Esophagus squamous epithelium (tissue), 5 donors: ENCODE results near the gene NPNT. TPM values are rescaled to one million over a fixed set of nuclear protein-coding genes. Genes with fewer than 3 reads are reported as not detected.

Experiments used
- DNase-seq: peaks from one replicate; lab custom pipeline; 2025; lab: John Stamatoyannopoulos, UW
- H3K27ac ChIP-seq, 4 donors: fragments of 200-600 bp; sonication (generic); one replicate each; pipeline ENCODE4 v1.5.1; 2016 to 2019; ENCODE audit warnings: mild to moderate bottlenecking in 1 of 4
- H3K27me3 ChIP-seq, 4 donors: fragments of 200-600 bp; sonication (generic); 1 replicate in 3 of 4; 2 replicates in 1 of 4; pipeline versions ENCODE4 v1.5.1 to v1.6.0; 2017 to 2021; ENCODE audit warnings: antibody characterized with exemption in 1 of 4
- H3K36me3 ChIP-seq, 3 donors: fragments of 200-600 bp; sonication (generic); one replicate each; pipeline ENCODE4 v1.5.1; 2016 to 2019
- H3K4me1 ChIP-seq, 3 donors: fragments of 200-600 bp; sonication (generic); one replicate each; pipeline ENCODE4 v1.5.1; 2017 to 2019
- H3K4me3 ChIP-seq, 4 donors: fragments of 200-600 bp; sonication (generic); 1 replicate in 3 of 4; 2 replicates in 1 of 4; pipeline ENCODE4 v1.5.1; 2016 to 2019; ENCODE audit warnings: mild to moderate bottlenecking in 2 of 4, moderate library complexity in 1 of 4
- H3K9me3 ChIP-seq, 3 donors: fragments of 200-600 bp; sonication (generic); one replicate each; pipeline ENCODE4 v1.5.1; 2016 to 2019
- POLR2A ChIP-seq, 4 donors: fragments of 450-650 bp; IDR thresholded peaks; one replicate each; pipeline ENCODE4 v1.6.1; 2017; ENCODE audit warnings: antibody characterized with exemption in 4 of 4, mild to moderate bottlenecking in 4 of 4, moderate library complexity in 3 of 4
- WGBS, 2 donors: methylation state at CpG; one replicate each; pipeline ENCODE4 v1.1.5; 2018; 5-methylcytosine and 5-hydroxymethylcytosine counted together
- intact Hi-C: fragments of 100-400 bp; cut with DNase I; formaldehyde crosslinking; loops from one replicate; pipeline ENCODE4 v1.15.0; 2022
- total RNA-seq, 4 donors: library from RNA; depleted of rRNA; stranded (reverse); fragments of >200 nt; gene quantifications; one replicate each; pipeline ENCODE4 v1.1.0, GENCODE V29; 2016
- TF ChIP-seq, protein P1 (sequence below), 6 experiments: fragments of 450-650 bp in 4 of 6; fragments of 200-600 bp in 2 of 6; sonication (generic) in 2 of 6; IDR thresholded peaks; one replicate each; pipeline ENCODE4 v1.5.1; 2016 to 2019; ENCODE audit warnings: antibody characterized with exemption in 6 of 6, mild to moderate bottlenecking in 4 of 6, moderate library complexity in 4 of 6
- donor health status: DM: yes; HTN: yes; CAD: no.

NPNT gene
- total RNA-seq, 4 donors from 2014 or later, result 7.5 to 17.2 (median 15.7) TPM

DNA sequence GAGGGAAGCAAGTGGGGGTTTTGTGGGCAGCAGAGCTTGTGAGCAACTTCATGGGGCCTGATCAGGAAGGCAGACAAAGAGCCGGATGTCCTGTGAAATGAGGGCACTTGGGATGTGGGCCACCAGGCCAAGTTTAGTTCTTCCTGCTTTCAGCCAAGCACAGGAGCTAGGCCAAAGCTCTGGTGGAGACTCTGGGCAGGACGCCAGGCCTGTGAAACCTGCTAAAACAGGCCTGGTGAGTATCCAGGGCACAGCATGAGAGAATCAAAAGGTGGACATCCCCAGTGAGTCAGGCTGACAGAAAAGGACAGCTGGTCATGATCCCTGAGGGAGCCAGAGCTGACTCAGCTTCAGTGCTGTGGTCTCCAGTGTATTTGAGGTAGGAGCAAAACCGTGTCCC is 95.7 kb downstream of the NPNT start:
- no peak for DNase-seq
- peaks cover 0 to 52% (median 21%) of the 10 kb centered on the region in 3 donors for H3K4me1 ChIP-seq
- TF ChIP-seq, protein P1, sequence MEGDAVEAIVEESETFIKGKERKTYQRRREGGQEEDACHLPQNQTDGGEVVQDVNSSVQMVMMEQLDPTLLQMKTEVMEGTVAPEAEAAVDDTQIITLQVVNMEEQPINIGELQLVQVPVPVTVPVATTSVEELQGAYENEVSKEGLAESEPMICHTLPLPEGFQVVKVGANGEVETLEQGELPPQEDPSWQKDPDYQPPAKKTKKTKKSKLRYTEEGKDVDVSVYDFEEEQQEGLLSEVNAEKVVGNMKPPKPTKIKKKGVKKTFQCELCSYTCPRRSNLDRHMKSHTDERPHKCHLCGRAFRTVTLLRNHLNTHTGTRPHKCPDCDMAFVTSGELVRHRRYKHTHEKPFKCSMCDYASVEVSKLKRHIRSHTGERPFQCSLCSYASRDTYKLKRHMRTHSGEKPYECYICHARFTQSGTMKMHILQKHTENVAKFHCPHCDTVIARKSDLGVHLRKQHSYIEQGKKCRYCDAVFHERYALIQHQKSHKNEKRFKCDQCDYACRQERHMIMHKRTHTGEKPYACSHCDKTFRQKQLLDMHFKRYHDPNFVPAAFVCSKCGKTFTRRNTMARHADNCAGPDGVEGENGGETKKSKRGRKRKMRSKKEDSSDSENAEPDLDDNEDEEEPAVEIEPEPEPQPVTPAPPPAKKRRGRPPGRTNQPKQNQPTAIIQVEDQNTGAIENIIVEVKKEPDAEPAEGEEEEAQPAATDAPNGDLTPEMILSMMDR (IDR thresholded peaks at IDR 0.05), result no peak
- 32 to 42% methylated on average over 2 to 3 of the region's 3 CpGs for WGBS, 2 donors
- intact Hi-C loops, result no loop called here
- H3K4me3 ChIP-seq, result no peak overlapping the region
- H3K27ac ChIP-seq, result peak overlapping the region; percentile 22 to 70 (median 56)
- no peaks in the 10 kb centered on the region for H3K36me3 ChIP-seq
- H3K27me3 ChIP-seq, result no peaks in the 10 kb centered on the region
- H3K9me3 ChIP-seq, result no peaks in the 10 kb centered on the region

DNA sequence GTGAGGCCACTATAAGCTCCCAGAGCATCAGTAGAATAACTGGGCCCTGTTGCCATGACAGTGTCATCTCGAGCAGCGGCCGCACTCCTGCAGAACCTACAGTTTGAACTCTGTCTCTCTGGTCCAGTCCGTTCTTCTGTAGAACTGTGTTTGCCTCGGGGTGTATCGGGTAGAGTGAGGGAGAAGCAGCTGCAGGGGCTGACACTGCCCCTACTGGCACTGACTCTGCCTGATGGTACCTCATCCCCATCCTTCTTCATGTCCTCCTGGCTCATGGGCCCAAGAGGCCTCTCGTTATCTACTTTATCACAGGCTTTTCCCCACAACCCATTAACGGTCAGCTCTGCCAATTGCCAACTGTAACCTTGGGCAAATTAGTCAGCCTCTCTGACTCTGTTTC is 96.5 kb downstream of the NPNT start:
- H3K9me3 ChIP-seq, result no peaks in the 10 kb centered on the region
- 87 to 88% methylated on average over 5 to 8 of the region's 8 CpGs for WGBS, 2 donors
- H3K27ac ChIP-seq, result peak overlapping the region in 2 of 4 donors; percentile 11 to 70
- H3K36me3 ChIP-seq, result no peaks in the 10 kb centered on the region
- H3K4me3 ChIP-seq, result no peak overlapping the region
- H3K4me1 ChIP-seq, result peaks cover 0 to 52% (median 21%) of the 10 kb centered on the region in 3 donors
- H3K27me3 ChIP-seq, result no peaks in the 10 kb centered on the region
- DNase-seq, result no peak
- TF ChIP-seq POLR2A (IDR thresholded peaks at IDR 0.05), result no peak
- TF ChIP-seq, protein P1 (IDR thresholded peaks at IDR 0.05), result no peak
- intact Hi-C loops, result no loop called here

DNA sequence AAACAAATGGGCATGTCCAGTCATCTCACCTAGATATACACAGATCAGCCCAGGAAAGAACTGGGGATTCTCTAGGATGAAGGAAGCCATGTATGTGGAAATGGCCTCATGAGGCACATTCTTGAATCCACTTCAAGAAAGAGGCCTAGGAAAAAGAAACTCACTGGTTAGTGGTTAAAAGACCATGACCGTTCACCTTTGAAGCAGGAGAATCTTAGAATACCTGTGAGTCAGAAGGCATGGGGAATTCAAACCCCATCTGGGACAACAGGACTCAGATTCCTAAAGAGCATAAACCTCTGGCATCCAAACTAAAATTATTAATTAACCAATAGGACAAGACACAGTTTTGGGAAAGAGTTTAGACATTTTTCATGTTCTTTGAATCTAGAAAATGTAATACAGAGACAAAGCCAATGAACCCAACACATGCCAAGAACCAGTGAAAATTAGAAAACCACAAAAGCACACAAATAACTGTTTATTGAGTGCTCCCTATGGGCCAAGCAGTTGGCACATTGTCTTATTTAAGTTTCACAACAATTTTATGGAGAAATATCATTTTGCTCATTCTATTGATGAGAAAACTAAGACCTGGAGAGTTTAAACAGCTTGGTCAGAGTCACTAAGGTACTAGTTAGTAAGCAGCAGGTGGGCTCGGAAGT is 97.5 kb downstream of the NPNT start:
- Histone ChIP-seq H3K4me3 (no peak overlapping the region), H3K27ac (no peak overlapping the region), H3K9me3 (no peaks in the 10 kb centered on the region), H3K27me3 (no peaks in the 10 kb centered on the region), H3K4me1 (peaks cover 0 to 52% (median 21%) of the 10 kb centered on the region in 3 donors), H3K36me3 (no peaks in the 10 kb centered on the region)
- intact Hi-C loops, result no loop called here
- TF ChIP-seq, protein P1 (IDR thresholded peaks at IDR 0.05), result no peak
- no peak for TF ChIP-seq POLR2A (IDR thresholded peaks at IDR 0.05)
- no peak for DNase-seq
- 71 to 87% methylated on average over 2 of the region's 2 CpGs for WGBS, 2 donors

DNA sequence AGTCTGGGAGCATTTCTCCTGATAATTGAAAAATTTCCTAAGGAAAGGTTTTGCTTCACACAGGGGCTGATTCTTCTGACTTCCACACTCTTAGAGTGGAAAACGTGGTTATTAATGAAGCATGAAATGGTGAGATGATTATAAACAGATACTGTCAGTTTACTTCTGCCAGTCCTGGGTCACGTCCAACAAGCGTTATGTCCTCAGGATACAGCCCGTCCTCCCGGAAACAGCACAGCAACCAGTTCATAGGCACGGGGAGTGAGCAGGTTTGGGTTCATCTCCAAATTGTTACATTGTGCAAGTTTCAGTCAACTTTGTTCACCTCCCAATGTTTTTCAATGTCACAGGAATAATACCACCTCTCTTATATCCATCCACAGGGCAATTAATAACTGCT is 98.8 kb downstream of the NPNT start:
- no peak for TF ChIP-seq POLR2A (IDR thresholded peaks at IDR 0.05)
- TF ChIP-seq, protein P1 (IDR thresholded peaks at IDR 0.05), result no peak
- no peak for DNase-seq
- Histone ChIP-seq H3K27me3 (no peaks in the 10 kb centered on the region), H3K36me3 (no peaks in the 10 kb centered on the region), H3K4me3 (no peak overlapping the region), H3K9me3 (no peaks in the 10 kb centered on the region), H3K27ac (no peak overlapping the region), H3K4me1 (peaks cover 0 to 51% (median 21%) of the 10 kb centered on the region in 3 donors)
- WGBS, 2 donors, result 12 to 29% methylated on average over 5 to 6 of the region's 6 CpGs
- intact Hi-C loops, result no loop called here

DNA sequence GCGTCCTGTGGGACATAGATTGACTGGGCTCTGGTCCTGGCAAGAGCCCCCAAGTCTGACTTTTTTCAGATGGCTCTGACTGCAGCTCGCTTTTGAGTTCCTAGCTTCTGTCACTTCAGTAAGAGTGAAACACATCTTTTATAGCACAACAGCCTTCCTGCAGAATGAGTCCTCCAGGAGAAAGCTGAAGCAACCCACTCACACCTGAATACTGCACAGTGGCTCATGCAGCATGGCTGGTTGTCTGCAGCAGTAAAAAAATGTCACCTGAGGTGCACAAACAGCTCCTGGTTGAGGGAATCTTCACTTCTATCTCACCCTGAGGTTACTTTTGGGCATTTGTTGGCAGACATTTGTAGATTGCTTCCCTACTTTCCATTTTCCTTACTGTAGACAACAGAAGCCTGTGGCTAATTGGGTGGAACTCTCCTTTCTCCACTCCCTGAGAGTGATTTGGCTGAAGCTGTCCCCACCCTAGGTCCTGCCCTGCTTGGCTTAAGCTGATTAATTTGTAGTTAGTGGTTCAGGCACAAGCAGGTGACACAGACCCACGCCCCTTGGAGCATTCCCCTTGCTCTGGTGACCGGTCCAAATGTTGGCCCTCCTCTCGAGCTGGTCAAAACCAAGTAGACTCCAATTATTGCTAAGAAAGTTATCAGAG is 99.7 kb downstream of the NPNT start:
- Histone ChIP-seq H3K27me3 (no peaks in the 10 kb centered on the region), H3K9me3 (no peaks in the 10 kb centered on the region), H3K4me1 (peaks cover 0 to 42% (median 16%) of the 10 kb centered on the region in 3 donors), H3K27ac (no peak overlapping the region), H3K36me3 (no peaks in the 10 kb centered on the region), H3K4me3 (no peak overlapping the region)
- 80 to 95% methylated on average over 4 to 5 of the region's 5 CpGs for WGBS, 2 donors
- TF ChIP-seq POLR2A (IDR thresholded peaks at IDR 0.05), result no peak
- TF ChIP-seq, protein P1 (IDR thresholded peaks at IDR 0.05), result no peak
- intact Hi-C loops, result no loop called here
- no peak for DNase-seq
